Activated naive CD4-positive, alpha-beta T cell treated with anti-CD3 and anti-CD28 coated beads, Interleukin-2, amount 50 U/mL, for 72 hours (primary cell): ENCODE data around the gene IFIT1B. TPM values are rescaled to one million over a fixed set of nuclear protein-coding genes. Genes with fewer than 3 reads are reported as not detected.
A peak's percentile ranks its signal among the peaks of the same experiment; 100 is the strongest.

Experiments
- ATAC-seq, 2 donors: fragments of 150-1000 bp; cut with Tn5 transposase; 2 replicates each; pipeline ENCODE4 v1.10.0; 2021; ENCODE audit warnings: mild to moderate bottlenecking in 2 of 2, moderate library complexity in 2 of 2
- DNase-seq, 2 donors: peaks; one replicate each; pipeline ENCODE4 v3.0.0; 2021 to 2022; ENCODE audit warnings: low spot score in 2 of 2
- H3K27ac Mint-ChIP-seq, 2 donors: one replicate each; pipeline ENCODE4 v1.8.0; 2022; ENCODE audit warnings: mild to moderate bottlenecking in 2 of 2, mixed read lengths in 2 of 2
- H3K36me3 Mint-ChIP-seq, 2 donors: one replicate each; pipeline ENCODE4 v1.8.0; 2022; ENCODE audit warnings: mixed read lengths in 2 of 2
- H3K9me3 Mint-ChIP-seq, 2 donors: one replicate each; pipeline ENCODE4 v1.8.0; 2022; ENCODE audit warnings: mixed read lengths in 2 of 2
- total RNA-seq, 2 donors: library from RNA; stranded (reverse); gene quantifications; one replicate each; pipeline ENCODE4 v1.2.3, GENCODE V29; 2022

IFIT1B gene
- total RNA-seq, 2 donors from 2014 or later: not detected

GRCh38 chr10:89414146-89414878 is 36.5 kb downstream of the IFIT1B start, which contains the start of gene IFIT5:
Gene IFIT5 (plus strand): TSS chr10:89414568. CDS start chr10:89414799, 231 bp downstream.
- H3K27ac Mint-ChIP-seq: peak within 1 kb of the TSS; percentile 91 to 97
- DNase-seq (peak; percentile 61 to 79), ATAC-seq (peak; percentile 81 to 83)
- H3K9me3 Mint-ChIP-seq: peaks cover 7% of the 10 kb centered on the region in 2 donors
- H3K36me3 Mint-ChIP-seq: peaks cover 23% of the 10 kb centered on the region in 2 donors

GRCh38 chr10:89414879-89415821 is 37.3 kb downstream of the IFIT1B start:
- H3K36me3 Mint-ChIP-seq: peaks cover 23% of the 10 kb centered on the region in 2 donors
- DNase-seq (peak; percentile 26 to 60), ATAC-seq (peak; percentile 52 to 59)
- H3K9me3 Mint-ChIP-seq: peaks cover 7% of the 10 kb centered on the region in 2 donors
- peak overlapping the region; percentile 91 to 97 for H3K27ac Mint-ChIP-seq

- DNase-seq (no peak), ATAC-seq (no peak)
- Mint-ChIP-seq H3K36me3 (peaks cover 23 to 29% of the 10 kb centered on the region in 2 donors), H3K9me3 (peaks cover 7% of the 10 kb centered on the region in 2 donors), H3K27ac (peak overlapping the region in 1 of 2 donors; percentile 91)
These were observed 38.6 kb downstream of the IFIT1B start for GRCh38 chr10:89416465-89416864.

GRCh38 chr10:89419548-89419947 is 41.7 kb downstream of the IFIT1B start:
- H3K9me3 Mint-ChIP-seq: no peaks in the 10 kb centered on the region
- no peak for ATAC-seq
- peaks cover 12 to 22% of the 10 kb centered on the region in 2 donors for H3K36me3 Mint-ChIP-seq
- no peak for DNase-seq
- H3K27ac Mint-ChIP-seq: no peak overlapping the region

GRCh38 chr10:89421018-89421476 is 43.2 kb downstream of the IFIT1B start:
- Mint-ChIP-seq H3K36me3 (peaks cover 2 to 13% of the 10 kb centered on the region in 2 donors), H3K9me3 (no peaks in the 10 kb centered on the region), H3K27ac (no peak overlapping the region)
- ATAC-seq (no peak), DNase-seq (no peak)

- ATAC-seq (no peak), DNase-seq (no peak)
- Mint-ChIP-seq H3K27ac (no peak overlapping the region), H3K36me3 (peaks cover 0 to 7% of the 10 kb centered on the region in 2 donors), H3K9me3 (no peaks in the 10 kb centered on the region)
These were observed 47.1 kb downstream of the IFIT1B start for GRCh38 chr10:89425000-89425399.

GRCh38 chr10:89426230-89426868 is 48.5 kb downstream of the IFIT1B start:
- DNase-seq (no peak), ATAC-seq (peak; percentile 57 to 65)
- H3K36me3 Mint-ChIP-seq: peaks cover 0 to 2% of the 10 kb centered on the region in 2 donors
- H3K9me3 Mint-ChIP-seq: no peaks in the 10 kb centered on the region
- no peak overlapping the region for H3K27ac Mint-ChIP-seq

GRCh38 chr10:89427629-89428028 is 49.8 kb downstream of the IFIT1B start:
- no peaks in the 10 kb centered on the region for H3K9me3 Mint-ChIP-seq
- ATAC-seq (no peak), DNase-seq (no peak)
- no peak overlapping the region for H3K27ac Mint-ChIP-seq
- no peaks in the 10 kb centered on the region for H3K36me3 Mint-ChIP-seq

GRCh38 chr10:89428877-89429276 is 51.0 kb downstream of the IFIT1B start:
- ATAC-seq (no peak), DNase-seq (no peak)
- H3K9me3 Mint-ChIP-seq: no peaks in the 10 kb centered on the region
- H3K36me3 Mint-ChIP-seq: no peaks in the 10 kb centered on the region
- no peak overlapping the region for H3K27ac Mint-ChIP-seq

GRCh38 chr10:89431977-89432376 is 54.1 kb downstream of the IFIT1B start:
- Mint-ChIP-seq H3K9me3 (no peaks in the 10 kb centered on the region), H3K27ac (no peak overlapping the region), H3K36me3 (no peaks in the 10 kb centered on the region)
- no peak for ATAC-seq
- DNase-seq: no peak

Other genes with a start within 250 kb of the IFIT1B start
- gene CH25H, start 170.7 kb upstream of the IFIT1B start, total RNA-seq: under 1 TPM in 1 of 2 donors, not detected in 1; 0.14 TPM
- gene LIPA, start 126.3 kb upstream of the IFIT1B start, total RNA-seq: 10 to 100 TPM; 19.4 to 24.1 TPM
- 10 to 100 TPM in 1 of 2 donors, 1 to 10 TPM in 1; 4.9 to 28.0 TPM for gene IFIT2, start 76.0 kb upstream of the IFIT1B start, total RNA-seq
- gene IFIT3, start 50.1 kb upstream of the IFIT1B start, total RNA-seq: 10 to 100 TPM in 1 of 2 donors, 1 to 10 TPM in 1; 2.6 to 12.6 TPM
- 1 to 10 TPM; 1.6 to 9.0 TPM for gene IFIT1, start 14.6 kb downstream of the IFIT1B start, total RNA-seq
- 10 to 100 TPM in 1 of 2 donors, 1 to 10 TPM in 1; 3.1 to 10.9 TPM for gene IFIT5, start 36.5 kb downstream of the IFIT1B start, total RNA-seq
- not detected for gene SLC16A12, start 157.5 kb downstream of the IFIT1B start, total RNA-seq